ENCODE measurements around the gene GPATCH2.

DNA sequence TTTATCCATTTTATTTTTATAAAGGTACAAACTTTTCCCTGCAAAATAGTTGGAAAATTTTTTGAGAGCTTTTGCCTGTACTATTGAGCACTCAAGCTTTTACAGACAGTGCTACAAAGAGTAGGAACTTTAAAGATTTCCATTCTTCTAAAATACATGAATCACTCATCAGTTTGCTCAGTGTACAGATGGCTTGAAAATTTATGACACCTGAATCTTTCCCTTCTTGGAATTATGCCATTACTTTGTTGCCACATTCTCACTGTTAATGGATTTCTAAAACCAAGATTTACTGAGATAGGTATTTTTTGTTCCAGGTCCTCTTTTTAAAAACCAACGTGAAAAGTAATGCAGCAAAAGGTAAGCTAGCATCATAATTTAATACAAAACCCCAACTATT lies 76.0 kb downstream of the GPATCH2 start:
- TF ChIP-seq, protein P1, sequence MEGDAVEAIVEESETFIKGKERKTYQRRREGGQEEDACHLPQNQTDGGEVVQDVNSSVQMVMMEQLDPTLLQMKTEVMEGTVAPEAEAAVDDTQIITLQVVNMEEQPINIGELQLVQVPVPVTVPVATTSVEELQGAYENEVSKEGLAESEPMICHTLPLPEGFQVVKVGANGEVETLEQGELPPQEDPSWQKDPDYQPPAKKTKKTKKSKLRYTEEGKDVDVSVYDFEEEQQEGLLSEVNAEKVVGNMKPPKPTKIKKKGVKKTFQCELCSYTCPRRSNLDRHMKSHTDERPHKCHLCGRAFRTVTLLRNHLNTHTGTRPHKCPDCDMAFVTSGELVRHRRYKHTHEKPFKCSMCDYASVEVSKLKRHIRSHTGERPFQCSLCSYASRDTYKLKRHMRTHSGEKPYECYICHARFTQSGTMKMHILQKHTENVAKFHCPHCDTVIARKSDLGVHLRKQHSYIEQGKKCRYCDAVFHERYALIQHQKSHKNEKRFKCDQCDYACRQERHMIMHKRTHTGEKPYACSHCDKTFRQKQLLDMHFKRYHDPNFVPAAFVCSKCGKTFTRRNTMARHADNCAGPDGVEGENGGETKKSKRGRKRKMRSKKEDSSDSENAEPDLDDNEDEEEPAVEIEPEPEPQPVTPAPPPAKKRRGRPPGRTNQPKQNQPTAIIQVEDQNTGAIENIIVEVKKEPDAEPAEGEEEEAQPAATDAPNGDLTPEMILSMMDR (IDR thresholded peaks at IDR 0.05; ENCODE audit: poor library complexity, severe bottlenecking), result no peak
- no peak for TF ChIP-seq EZH2 (IDR thresholded peaks at IDR 0.05; ENCODE audit: borderline replicate concordance, insufficient read depth, low read length, poor library complexity, severe bottlenecking)
